Limb (tissue), 2 donors: ENCODE measurements around the gene CRY1.

Source experiments
- DNase-seq, 2 donors: peaks; one replicate each; pipeline ENCODE4 v3.0.0-alpha.2; 2016; ENCODE audit errors: extremely low spot score in 2 of 2

Gene CRY1

GRCh38 chr12:107093417-107094182, at the start of gene CRY1:
Gene CRY1 (minus strand): TSS chr12:107093549. CDS start chr12:107092961, 588 bp downstream.
- DNase-seq = peak; percentile 98 to 99

GRCh38 chr12:107139787-107140186, 46.4 kb upstream of the CRY1 start:
- DNase-seq = no peak

DNA sequence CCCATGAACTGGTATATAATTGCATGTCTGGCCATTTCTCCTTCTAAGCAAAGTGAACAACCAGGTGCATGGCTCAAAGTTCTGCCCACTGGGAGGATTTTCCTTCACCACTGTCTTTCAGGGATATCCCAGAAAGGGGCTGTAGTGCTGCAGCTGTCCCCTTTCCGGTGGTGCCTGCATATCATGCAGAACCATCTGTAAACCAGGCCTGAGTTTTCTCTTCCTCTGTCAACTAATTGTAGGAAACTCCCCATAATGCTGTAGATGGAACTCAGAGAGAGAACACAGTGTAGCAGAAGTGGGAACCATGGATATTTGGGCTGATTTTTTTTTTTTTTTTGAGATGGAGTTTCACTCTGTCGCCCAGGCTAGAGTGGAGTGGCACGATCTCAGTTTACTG, 45.6 kb upstream of the CRY1 start:
- no peak for DNase-seq

DNA sequence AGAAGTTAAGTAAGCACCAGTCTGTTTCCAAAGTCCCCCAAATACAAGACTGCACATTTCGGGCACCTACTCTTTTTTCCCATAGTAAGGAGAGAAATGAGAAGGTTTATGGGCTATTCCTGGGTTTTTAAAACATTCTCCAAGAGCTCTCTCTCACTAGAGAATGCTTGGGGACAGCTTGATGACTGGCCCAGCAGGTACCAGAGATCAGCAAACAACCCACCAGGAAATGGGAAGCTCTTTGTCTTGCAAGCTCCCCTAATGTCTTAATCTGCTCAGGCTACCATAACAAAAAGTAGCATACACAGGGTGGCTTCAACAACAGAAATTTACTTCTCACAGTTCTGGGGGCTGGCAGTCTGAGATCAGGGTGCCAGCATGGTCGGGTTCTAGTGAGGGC, 41.8 kb upstream of the CRY1 start:
- no peak for DNase-seq

GRCh38 chr12:107134558-107134957, 41.2 kb upstream of the CRY1 start:
- DNase-seq = no peak

- no peak for DNase-seq
Measured at GRCh38 chr12:107133462-107133861, 40.1 kb upstream of the CRY1 start.

DNA sequence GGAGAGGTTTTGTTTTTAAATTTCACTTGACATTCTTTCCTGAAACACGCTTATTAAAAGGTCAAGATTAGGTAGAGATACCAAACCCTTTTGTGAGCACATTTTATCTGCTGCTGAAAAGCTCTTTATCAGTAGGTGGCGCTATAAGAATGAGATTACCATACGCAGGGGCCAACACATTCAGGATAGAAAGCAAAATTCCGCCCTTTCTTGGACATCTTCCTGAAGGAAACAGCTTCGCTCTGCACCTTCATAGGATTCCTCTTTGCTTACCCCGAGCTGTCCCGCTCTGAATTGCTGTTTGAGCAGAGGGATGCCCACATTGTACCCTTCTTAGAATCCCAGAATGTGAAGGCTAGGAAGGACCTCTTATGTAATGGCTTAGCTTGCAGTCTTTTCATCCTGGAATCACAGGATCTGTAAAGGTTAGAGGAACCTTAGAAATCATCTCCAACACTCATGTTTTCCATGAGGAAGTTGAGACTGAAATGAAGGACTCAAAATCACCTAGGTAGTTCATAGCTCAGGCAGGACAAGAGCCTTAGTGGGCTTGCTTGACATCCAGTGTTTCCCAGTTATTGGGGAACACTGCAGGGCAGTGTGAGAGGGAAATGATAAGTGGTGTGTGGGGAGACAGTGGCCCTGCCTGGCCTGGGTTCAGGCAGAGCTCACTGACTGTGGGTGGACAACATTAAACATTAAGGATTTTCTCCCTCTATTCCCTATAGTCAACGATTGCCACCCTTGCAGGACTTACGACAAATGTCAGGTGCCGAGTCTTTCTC, 38.7 kb upstream of the CRY1 start:
- DNase-seq = peak; percentile 47 to 73

- DNase-seq = peak in 1 of 2 donors; percentile 34
Measured at GRCh38 chr12:107130830-107131611, 37.7 kb upstream of the CRY1 start.

GRCh38 chr12:107129315-107129930, 36.1 kb upstream of the CRY1 start:
- peak in 1 of 2 donors; percentile 36 for DNase-seq

- DNase-seq = no peak
Measured at GRCh38 chr12:107127482-107128430, 34.4 kb upstream of the CRY1 start.

GRCh38 chr12:107126796-107127481, 33.6 kb upstream of the CRY1 start:
- DNase-seq = peak in 1 of 2 donors; percentile 38

DNA sequence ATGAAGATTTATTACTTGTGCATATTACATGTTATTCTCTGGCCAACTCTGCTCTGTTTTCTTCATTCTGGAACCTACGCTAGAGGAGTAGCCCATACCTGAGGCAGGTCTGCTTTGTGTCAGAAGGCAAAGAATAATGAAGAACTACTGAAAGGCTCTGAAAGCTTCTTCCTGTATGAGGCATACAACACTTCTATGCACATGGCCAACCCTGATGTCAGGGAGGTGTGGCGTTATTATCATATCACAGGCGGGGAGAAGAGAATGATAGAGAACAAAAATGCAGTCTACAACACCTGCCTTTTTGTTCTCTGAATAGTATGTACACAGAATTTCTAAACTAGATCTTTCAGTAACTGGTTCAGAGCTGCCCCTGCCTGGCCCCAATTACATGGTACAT, 32.5 kb upstream of the CRY1 start:
- no peak for DNase-seq

GRCh38 chr12:107122452-107122958, 29.2 kb upstream of the CRY1 start:
- DNase-seq = no peak

DNA sequence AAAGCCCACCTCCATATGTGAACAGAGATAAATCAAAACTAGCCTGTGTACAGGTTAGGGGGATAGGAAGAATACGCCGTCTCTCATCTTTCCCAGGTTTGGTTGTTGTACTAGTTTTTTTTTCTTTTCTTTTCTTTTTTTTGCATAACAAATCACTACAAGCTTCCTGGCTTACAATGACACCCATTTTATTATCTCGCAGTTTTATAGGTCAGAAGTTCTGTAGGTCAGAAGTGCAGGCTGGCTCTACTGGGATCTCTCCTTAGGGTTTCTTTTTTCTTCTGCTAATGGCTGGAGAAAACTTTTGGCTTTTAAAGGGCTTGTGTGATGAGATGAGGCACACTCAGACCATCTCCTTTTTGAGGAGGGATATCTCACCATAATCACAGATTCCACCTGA, 25.7 kb upstream of the CRY1 start:
- DNase-seq = no peak

GRCh38 chr12:107118624-107119023, 25.3 kb upstream of the CRY1 start:
- no peak for DNase-seq

- DNase-seq = no peak
Measured at GRCh38 chr12:107115119-107115518, 21.8 kb upstream of the CRY1 start.

DNA sequence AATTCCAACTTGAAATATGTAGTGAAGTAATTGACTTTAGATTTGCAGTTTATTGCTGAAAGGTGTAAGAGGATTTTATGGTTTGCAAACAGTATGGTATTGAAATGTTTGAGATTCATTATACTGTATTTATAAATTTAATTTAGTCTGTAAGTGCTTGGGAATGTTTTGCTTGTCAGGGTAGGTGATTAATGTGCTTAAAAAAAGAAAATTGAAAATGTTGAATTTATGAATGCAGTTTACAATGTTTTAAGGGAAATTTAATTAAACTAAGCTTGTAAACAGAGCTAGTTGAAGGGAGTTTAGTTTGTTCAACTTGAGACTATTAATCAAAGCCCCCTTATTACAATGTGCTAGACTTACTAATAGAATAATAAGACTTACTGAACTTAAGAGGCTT, 18.0 kb upstream of the CRY1 start:
- DNase-seq = no peak

GRCh38 chr12:107109726-107110719, 16.7 kb upstream of the CRY1 start:
- peak in 1 of 2 donors; percentile 36 for DNase-seq
